Left lung (tissue), 10 donors: Measurements from ENCODE around the gene SPSB4. TPM values are rescaled to one million over a fixed set of nuclear protein-coding genes. Genes with fewer than 3 reads are reported as not detected.

Source experiments
- ATAC-seq: fragments of 200-7000 bp; cut with Tn5 transposase; one replicate; pipeline ENCODE4 v1.9.1; 2020; ENCODE audit warnings: moderate library complexity
- DNase-seq, 4 donors: peaks; one replicate each; pipeline ENCODE4 v3.0.0-alpha.2; 2013 to 2020
- H3K27ac ChIP-seq, 2 donors: fragments of 200-600 bp; sonication (generic) in 1 of 2; one replicate each; pipeline versions ENCODE4 v1.5.0 to v1.8.0; 2020 to 2021
- H3K27me3 ChIP-seq, 2 donors: fragments of 200-600 bp; sonication (generic) in 1 of 2; one replicate each; pipeline versions ENCODE4 v1.5.0 to v1.8.0; 2020 to 2021
- H3K36me3 ChIP-seq, 2 donors: fragments of 200-600 bp; sonication (generic) in 1 of 2; one replicate each; pipeline versions ENCODE4 v1.5.0 to v1.8.0; 2020 to 2021
- H3K4me1 ChIP-seq, 2 donors: fragments of 200-600 bp; one replicate each; pipeline ENCODE4 v1.8.0; 2021
- H3K4me3 ChIP-seq, 2 donors: fragments of 200-600 bp; sonication (generic) in 1 of 2; one replicate each; pipeline versions ENCODE4 v1.5.0 to v1.8.0; 2020 to 2021; ENCODE audit warnings: mild to moderate bottlenecking in 1 of 2
- H3K9me3 ChIP-seq, 2 donors: fragments of 200-600 bp; sonication (generic) in 1 of 2; one replicate each; pipeline versions ENCODE4 v1.5.0 to v1.8.0; 2020 to 2021
- CTCF ChIP-seq, 2 donors: fragments of 200-600 bp; sonication (generic) in 1 of 2; IDR thresholded peaks; one replicate each; pipeline versions ENCODE4 v1.5.0 to v1.8.0; 2021; ENCODE audit warnings: antibody characterized with exemption in 2 of 2
- intact Hi-C, 2 donors: fragments of 100-400 bp; cut with DNase I; formaldehyde crosslinking; loops; one replicate each; pipeline versions ENCODE4 v1.11.2 to v1.14.2; 2022
- polyA plus RNA-seq, 6 donors: library from polyadenylated mRNA; unstranded; fragments of 120-200 nt; gene quantifications; one replicate each; pipeline ENCODE4 v1.2.1, GENCODE V29; 2013; ENCODE audit not compliant: insufficient read length in 6 of 6
- total RNA-seq, 2 donors: library from RNA; stranded (reverse); fragmentation: NEBNext Ultra II Directional; extraction: Animal tissue kit (Norgen Biotek cat#: 25700); gene quantifications; one replicate each; pipeline ENCODE4 v1.2.1, GENCODE V29; 2021
- donor health status: DM: no; HTN: yes; CAD: no.
- donor health status: DM: no; HTN: no; CAD: no.

Gene SPSB4
- total and polyA plus RNA-seq, 8 donors: 1.3 to 9.9 (median 6.2) TPM

GRCh38 chr3:141045849-141046248, 5.3 kb upstream of the SPSB4 start:
- no peak overlapping the region for H3K4me3 ChIP-seq
- H3K27me3 ChIP-seq: peaks cover 8 to 35% of the 10 kb centered on the region in 2 donors
- H3K36me3 ChIP-seq: no peaks in the 10 kb centered on the region
- no peaks in the 10 kb centered on the region for H3K9me3 ChIP-seq
- no peak for TF ChIP-seq CTCF (IDR thresholded peaks at IDR 0.05)
- intact Hi-C loops: no loop called here
- H3K4me1 ChIP-seq: peaks cover 0 to 5% of the 10 kb centered on the region in 2 donors
- ATAC-seq (no peak), DNase-seq (no peak)
- no peak overlapping the region for H3K27ac ChIP-seq

GRCh38 chr3:141047168-141047567, 4.0 kb upstream of the SPSB4 start:
- Histone ChIP-seq H3K36me3 (no peaks in the 10 kb centered on the region), H3K4me1 (peaks cover 4 to 19% of the 10 kb centered on the region in 2 donors), H3K4me3 (no peak overlapping the region), H3K27me3 (peaks cover 16 to 49% of the 10 kb centered on the region in 2 donors), H3K27ac (no peak overlapping the region), H3K9me3 (no peaks in the 10 kb centered on the region)
- intact Hi-C loops: no loop called here
- no peak for DNase-seq
- TF ChIP-seq CTCF (IDR thresholded peaks at IDR 0.05): no peak
- ATAC-seq: no peak

GRCh38 chr3:141049681-141050080, 1.5 kb upstream of the SPSB4 start:
- ATAC-seq: no peak
- no peak for TF ChIP-seq CTCF (IDR thresholded peaks at IDR 0.05)
- H3K27me3 ChIP-seq: peaks cover 22 to 74% of the 10 kb centered on the region in 2 donors

GRCh38 chr3:141051443-141052200, 475 bp downstream of the SPSB4 start:
- peaks cover 4 to 25% of the 10 kb centered on the region in 2 donors for H3K4me1 ChIP-seq
- ATAC-seq (peak; percentile 19), DNase-seq (peak in 2 of 4 donors; percentile 60 to 69)
- intact Hi-C loops: no loop called here
- H3K9me3 ChIP-seq: no peaks in the 10 kb centered on the region
- no peaks in the 10 kb centered on the region for H3K36me3 ChIP-seq
- H3K27ac ChIP-seq: no peak overlapping the region
- peaks cover 22 to 86% of the 10 kb centered on the region in 2 donors for H3K27me3 ChIP-seq
- TF ChIP-seq CTCF (IDR thresholded peaks at IDR 0.05): no peak
- peak overlapping the region; percentile 22 to 38 for H3K4me3 ChIP-seq

More at GRCh38 chr3:141049681-141050080, 1.5 kb upstream of the SPSB4 start:
- Histone ChIP-seq H3K4me3 (no peak overlapping the region), H3K36me3 (no peaks in the 10 kb centered on the region), H3K27ac (no peak overlapping the region), H3K4me1 (peaks cover 4 to 25% of the 10 kb centered on the region in 2 donors), H3K9me3 (no peaks in the 10 kb centered on the region)
- no peak for DNase-seq
- intact Hi-C loops: no loop called here

- H3K27me3 ChIP-seq: peaks cover 22 to 81% of the 10 kb centered on the region in 2 donors
These were observed 1.3 kb downstream of the SPSB4 start for GRCh38 chr3:141052201-141053069.

More at GRCh38 chr3:141052201-141053069, 1.3 kb downstream of the SPSB4 start:
- H3K27ac ChIP-seq: no peak overlapping the region
- intact Hi-C loops: no loop called here
- ATAC-seq: peak; percentile 9
- no peaks in the 10 kb centered on the region for H3K36me3 ChIP-seq
- no peaks in the 10 kb centered on the region for H3K9me3 ChIP-seq
- no peak for TF ChIP-seq CTCF (IDR thresholded peaks at IDR 0.05)
- peaks cover 4 to 25% of the 10 kb centered on the region in 2 donors for H3K4me1 ChIP-seq
- peak in 2 of 4 donors; percentile 59 to 85 for DNase-seq
- peak overlapping the region; percentile 22 to 38 for H3K4me3 ChIP-seq
